ENCODE results near the gene KDM1A.

GRCh38 chr1:22971161-22971560 lies 48.1 kb upstream of the KDM1A start:
- TF ChIP-seq GLIS3 (CRISPR knock-in tag; IDR thresholded peaks at IDR 0.05): no peak
- TF ChIP-seq ESRRG (CRISPR knock-in tag; IDR thresholded peaks at IDR 0.05): no peak
- TF ChIP-seq POU6F1 (CRISPR knock-in tag; IDR thresholded peaks at IDR 0.05; ENCODE audit: borderline replicate concordance, low read depth): no peak
- TF ChIP-seq, protein P1, sequence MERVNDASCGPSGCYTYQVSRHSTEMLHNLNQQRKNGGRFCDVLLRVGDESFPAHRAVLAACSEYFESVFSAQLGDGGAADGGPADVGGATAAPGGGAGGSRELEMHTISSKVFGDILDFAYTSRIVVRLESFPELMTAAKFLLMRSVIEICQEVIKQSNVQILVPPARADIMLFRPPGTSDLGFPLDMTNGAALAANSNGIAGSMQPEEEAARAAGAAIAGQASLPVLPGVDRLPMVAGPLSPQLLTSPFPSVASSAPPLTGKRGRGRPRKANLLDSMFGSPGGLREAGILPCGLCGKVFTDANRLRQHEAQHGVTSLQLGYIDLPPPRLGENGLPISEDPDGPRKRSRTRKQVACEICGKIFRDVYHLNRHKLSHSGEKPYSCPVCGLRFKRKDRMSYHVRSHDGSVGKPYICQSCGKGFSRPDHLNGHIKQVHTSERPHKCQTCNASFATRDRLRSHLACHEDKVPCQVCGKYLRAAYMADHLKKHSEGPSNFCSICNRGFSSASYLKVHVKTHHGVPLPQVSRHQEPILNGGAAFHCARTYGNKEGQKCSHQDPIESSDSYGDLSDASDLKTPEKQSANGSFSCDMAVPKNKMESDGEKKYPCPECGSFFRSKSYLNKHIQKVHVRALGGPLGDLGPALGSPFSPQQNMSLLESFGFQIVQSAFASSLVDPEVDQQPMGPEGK (CRISPR knock-in tag; IDR thresholded peaks at IDR 0.05; ENCODE audit: borderline replicate concordance): no peak
- no peak for TF ChIP-seq TCF4 (CRISPR knock-in tag; IDR thresholded peaks at IDR 0.05; ENCODE audit: borderline replicate concordance)
- no peak for TF ChIP-seq RARB (CRISPR knock-in tag; IDR thresholded peaks at IDR 0.05)
- TF ChIP-seq ZNF565 (CRISPR knock-in tag; conservative IDR thresholded peaks at IDR 0.05; ENCODE audit: low read depth): no peak
- TF ChIP-seq ZFP3 (CRISPR knock-in tag; IDR thresholded peaks at IDR 0.05): no peak
- TF ChIP-seq, protein P2, sequence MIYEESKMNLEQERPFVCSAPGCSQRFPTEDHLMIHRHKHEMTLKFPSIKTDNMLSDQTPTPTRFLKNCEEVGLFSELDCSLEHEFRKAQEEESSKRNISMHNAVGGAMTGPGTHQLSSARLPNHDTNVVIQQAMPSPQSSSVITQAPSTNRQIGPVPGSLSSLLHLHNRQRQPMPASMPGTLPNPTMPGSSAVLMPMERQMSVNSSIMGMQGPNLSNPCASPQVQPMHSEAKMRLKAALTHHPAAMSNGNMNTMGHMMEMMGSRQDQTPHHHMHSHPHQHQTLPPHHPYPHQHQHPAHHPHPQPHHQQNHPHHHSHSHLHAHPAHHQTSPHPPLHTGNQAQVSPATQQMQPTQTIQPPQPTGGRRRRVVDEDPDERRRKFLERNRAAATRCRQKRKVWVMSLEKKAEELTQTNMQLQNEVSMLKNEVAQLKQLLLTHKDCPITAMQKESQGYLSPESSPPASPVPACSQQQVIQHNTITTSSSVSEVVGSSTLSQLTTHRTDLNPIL (CRISPR knock-in tag; IDR thresholded peaks at IDR 0.05; ENCODE audit: low read depth): no peak
- TF ChIP-seq CSRNP3 (CRISPR knock-in tag; IDR thresholded peaks at IDR 0.05): no peak
- TF ChIP-seq BACH2 (CRISPR knock-in tag; IDR thresholded peaks at IDR 0.05; ENCODE audit: borderline replicate concordance): no peak
- no peak for TF ChIP-seq TSHZ2 (CRISPR knock-in tag; IDR thresholded peaks at IDR 0.05)
- no peak for TF ChIP-seq ARNTL (CRISPR knock-in tag; IDR thresholded peaks at IDR 0.05; ENCODE audit: borderline replicate concordance, low read depth)

Measured in SK-N-SH treated with all-trans-retinoic acid at 6 μM for 48 hours (cell line).